Suprapubic skin (tissue), 4 donors: ENCODE measurements around the gene DCAKD. TPM values are rescaled to one million over a fixed set of nuclear protein-coding genes. Genes with fewer than 3 reads are reported as not detected.

Experiments used
- total RNA-seq, 4 donors: library from RNA; depleted of rRNA; stranded (reverse); fragments of >200 nt; gene quantifications; one replicate each; pipeline ENCODE4 v1.1.0, GENCODE V29; 2016

DCAKD gene
- total RNA-seq, 4 donors from 2014 or later = 49.1 to 68.5 (median 60.9) TPM

Other genes starting within 250 kb of the DCAKD start
- 1 to 10 TPM; 1.1 to 7.8 (median 1.9) TPM for gene GJC1, start 221.3 kb downstream of the DCAKD start, total RNA-seq
- not detected for gene HIGD1B, start 203.7 kb downstream of the DCAKD start, total RNA-seq
- 100 to 1,000 TPM in 2 of 4 donors, 10 to 100 TPM in 2; 46.6 to 114 (median 94.7) TPM for gene EFTUD2, start 152.2 kb downstream of the DCAKD start, total RNA-seq
- 1 to 10 TPM in 1 of 4 donors, under 1 TPM in 1, not detected in 2; 0.72 to 5.9 TPM for gene GFAP, start 136.1 kb downstream of the DCAKD start, total RNA-seq
- gene KIF18B, start 103.9 kb downstream of the DCAKD start, total RNA-seq = 1 to 10 TPM; 2.0 to 4.0 (median 2.8) TPM
- gene C1QL1, start 83.3 kb downstream of the DCAKD start, total RNA-seq = not detected
- 10 to 100 TPM; 53.2 to 73.3 (median 65.9) TPM for gene NMT1, start 9.7 kb upstream of the DCAKD start, total RNA-seq
- 10 to 100 TPM; 44.7 to 87.1 (median 58.3) TPM for gene PLCD3, start 80.9 kb upstream of the DCAKD start, total RNA-seq
- 10 to 100 TPM in 2 of 4 donors, 1 to 10 TPM in 2; 6.2 to 37.7 (median 10.9) TPM for gene ACBD4, start 84.1 kb upstream of the DCAKD start, total RNA-seq
- 10 to 100 TPM; 23.1 to 35.6 (median 27.8) TPM for gene HEXIM1, start 96.8 kb upstream of the DCAKD start, total RNA-seq
- 10 to 100 TPM in 1 of 4 donors, 1 to 10 TPM in 3; 2.2 to 10.4 (median 4.4) TPM for gene HEXIM2, start 110.2 kb upstream of the DCAKD start, total RNA-seq
- 10 to 100 TPM in 1 of 4 donors, 1 to 10 TPM in 3; 5.9 to 14.6 (median 8.0) TPM for gene FMNL1, start 170.3 kb upstream of the DCAKD start, total RNA-seq
- gene SPATA32, start 210.5 kb upstream of the DCAKD start, total RNA-seq = not detected